Keratinocyte (primary cell): ENCODE measurements around the gene DSEL. TPM values are rescaled to one million over a fixed set of nuclear protein-coding genes. Genes with fewer than 3 reads are reported as not detected.
A peak's percentile ranks its signal among the peaks of the same experiment; 100 is the strongest.

ENCODE experiments used
- DNase-seq: peaks from one replicate; pipeline ENCODE4 v3.0.0-alpha.2; 2011; ENCODE audit warnings: low read depth, missing footprints, low spot score
- FAIRE-seq: peaks from 2 replicates; lab custom pipeline; 2011; peaks lifted over from hg19 to GRCh38; lab: Jason Lieb, UNC
- H2AFZ ChIP-seq: 2 replicates; pipeline ENCODE4 v1.6.0; 2012; ENCODE audit warnings: low read length, control low read depth, inconsistent platforms; ENCODE audit not compliant: control insufficient read depth
- H3K27ac ChIP-seq: 2 replicates; pipeline ENCODE4 v1.5.1; 2011; ENCODE audit warnings: low read length; ENCODE audit not compliant: control insufficient read depth, insufficient read depth
- H3K27me3 ChIP-seq: 3 replicates; pipeline ENCODE4 v1.6.0; 2011; ENCODE audit warnings: low read length; ENCODE audit not compliant: control insufficient read depth, insufficient read depth; ENCODE audit errors: extremely low read depth
- H3K36me3 ChIP-seq, 2 experiments: 2 replicates in 1 of 2; 3 replicates in 1 of 2; pipeline ENCODE4 v1.5.1; 2011; ENCODE audit warnings: low read length in 2 of 2, mild to moderate bottlenecking in 1 of 2; ENCODE audit not compliant: control insufficient read depth in 2 of 2, insufficient read depth in 2 of 2; ENCODE audit errors: extremely low read depth in 1 of 2
- H3K4me1 ChIP-seq: 3 replicates; pipeline ENCODE4 v1.5.1; 2011; ENCODE audit warnings: low read length; ENCODE audit not compliant: control insufficient read depth, insufficient read depth; ENCODE audit errors: extremely low read depth
- H3K4me2 ChIP-seq: 3 replicates; pipeline ENCODE4 v1.6.0; 2011; ENCODE audit warnings: low read depth, low read length; ENCODE audit not compliant: control insufficient read depth, insufficient read depth; ENCODE audit errors: extremely low read depth
- H3K4me3 ChIP-seq, 3 experiments: fragments of 200-600 bp in 1 of 3; sonication (generic) in 1 of 3; 2 replicates in 2 of 3; 3 replicates in 1 of 3; pipeline ENCODE4 v1.5.1; 2011 to 2016; ENCODE audit warnings: low read length in 3 of 3, mild to moderate bottlenecking in 3 of 3, control low read depth in 2 of 3, inconsistent platforms in 1 of 3, low read depth in 1 of 3, mixed read lengths in 1 of 3, mixed run types in 1 of 3, moderate library complexity in 1 of 3; ENCODE audit not compliant: control insufficient read depth in 2 of 3, insufficient read depth in 2 of 3; ENCODE audit errors: extremely low read depth in 1 of 3
- H3K79me2 ChIP-seq: 2 replicates; pipeline ENCODE4 v1.6.0; 2012; ENCODE audit warnings: low read length; ENCODE audit not compliant: control insufficient read depth, insufficient read depth
- H3K9ac ChIP-seq: 3 replicates; pipeline ENCODE4 v1.6.0; 2011; ENCODE audit warnings: low read length; ENCODE audit not compliant: control insufficient read depth, insufficient read depth; ENCODE audit errors: extremely low read depth
- H3K9me1 ChIP-seq: 3 replicates; pipeline ENCODE4 v1.6.0; 2011; ENCODE audit warnings: low read length; ENCODE audit not compliant: control insufficient read depth, insufficient read depth; ENCODE audit errors: extremely low read depth
- H3K9me3 ChIP-seq: 2 replicates; pipeline ENCODE4 v1.5.1; 2012; ENCODE audit warnings: low read depth, low read length; ENCODE audit not compliant: control insufficient read depth
- H4K20me1 ChIP-seq: 3 replicates; pipeline ENCODE4 v1.6.0; 2011; ENCODE audit warnings: low read length; ENCODE audit not compliant: control insufficient read depth, insufficient read depth; ENCODE audit errors: extremely low read depth
- CTCF ChIP-seq, 3 experiments: IDR thresholded peaks in 1 of 3; conservative IDR thresholded peaks in 1 of 3; optimal IDR thresholded peaks in 1 of 3; 2 replicates in 2 of 3; 3 replicates in 1 of 3; pipeline versions ENCODE3 to v1.5.1; 2011; ENCODE audit warnings: low read length in 3 of 3, mild to moderate bottlenecking in 3 of 3, moderate library complexity in 2 of 3, control low read depth in 1 of 3, inconsistent platforms in 1 of 3; ENCODE audit not compliant: insufficient read depth in 2 of 3; ENCODE audit errors: extremely low read depth in 1 of 3
- EZH2 ChIP-seq: IDR thresholded peaks from one replicate; pipeline ENCODE4 v1.6.1; 2012; ENCODE audit warnings: inconsistent platforms, mild to moderate bottlenecking, low read length, moderate library complexity
- dilution Hi-C: fragments of 300-500 bp; cut with MboI; formaldehyde crosslinking; loops from one replicate; pipeline ENCODE4 v1.7.0; 2020; ENCODE audit warnings: low sequenced_read_pairs; ENCODE audit not compliant: extremely low pct_ligation_motif_present
- polyA plus RNA-seq, 5 experiments: library from polyadenylated mRNA; depleted of rRNA in 3 of 5; stranded (reverse) in 3 of 5; stranded (forward) in 1 of 5; unstranded in 1 of 5; fragments of >200 nt; gene quantifications; 1 replicate in 1 of 5; 2 replicates in 3 of 5; 3 replicates in 1 of 5; pipeline versions ENCODE4 v1.2.1 to v1.2.3, GENCODE V29; 2011 to 2012; ENCODE audit warnings: missing spikeins in 2 of 5, low read depth in 1 of 5, low replicate concordance in 1 of 5

The DSEL gene
- polyA plus RNA-seq, 1 donor (not counting 4 experiments of a cell fraction or from before 2014, with no cell fraction given) = 3.4 TPM

DNA sequence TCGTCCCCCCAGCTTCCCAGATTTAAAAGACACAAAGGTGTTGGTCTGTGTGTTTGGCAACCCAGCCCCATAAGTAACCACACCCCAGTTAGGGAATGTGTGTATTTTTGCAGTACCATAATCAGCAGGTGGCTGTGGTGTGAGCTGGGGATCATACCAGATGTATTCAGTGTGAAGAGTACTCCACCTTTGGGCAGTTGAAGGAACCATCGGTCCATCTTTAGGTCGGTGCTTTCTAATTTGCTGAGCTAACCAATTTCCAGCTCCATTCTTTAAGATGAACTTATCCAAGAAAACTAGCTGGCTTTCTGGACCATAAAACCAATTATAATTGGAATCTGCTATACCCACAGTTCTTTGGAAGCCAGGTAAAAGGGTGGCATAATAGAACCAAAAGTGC, 3.2 kb downstream of the DSEL start:
- Histone ChIP-seq H3K27me3 (no peaks in the 10 kb centered on the region), H3K4me1 (peaks cover 6% of the 10 kb centered on the region), H2AFZ (no peak overlapping the region), H3K4me2 (no peak overlapping the region), H3K27ac (no peak overlapping the region), H3K9me1 (no peaks in the 10 kb centered on the region), H4K20me1 (no peaks in the 10 kb centered on the region), H3K9ac (no peak overlapping the region), H3K79me2 (no peaks in the 10 kb centered on the region), H3K36me3 (peaks cover 0 to 2% of the 10 kb centered on the region in 2 experiments), H3K9me3 (no peaks in the 10 kb centered on the region), H3K4me3 (no peak overlapping the region)
- FAIRE-seq (no peak), DNase-seq (no peak)
- dilution Hi-C loops = no loop called here
- TF ChIP-seq EZH2 (no peak), CTCF (optimal IDR thresholded peaks at IDR 0.05 in 1 of 3, IDR thresholded peaks at IDR 0.05 in 1 of 3, conservative IDR thresholded peaks at IDR 0.05 in 1 of 3; ENCODE audit: extremely low read depth in 1 of 3, insufficient read depth in 2 of 3, low read length in 3 of 3) (peak in 1 of 3 experiments; percentile 25)

GRCh38 chr18:67511840-67512239, 4.7 kb downstream of the DSEL start:
- no peaks in the 10 kb centered on the region for H3K27me3 ChIP-seq
- FAIRE-seq = no peak
- no peak for TF ChIP-seq EZH2
- no peak for TF ChIP-seq CTCF (optimal IDR thresholded peaks at IDR 0.05 in 1 of 3, IDR thresholded peaks at IDR 0.05 in 1 of 3, conservative IDR thresholded peaks at IDR 0.05 in 1 of 3; ENCODE audit: extremely low read depth in 1 of 3, insufficient read depth in 2 of 3, low read length in 3 of 3)

More at GRCh38 chr18:67511840-67512239, 4.7 kb downstream of the DSEL start:
- no peak overlapping the region for H3K4me3 ChIP-seq
- no peak overlapping the region for H3K9ac ChIP-seq
- DNase-seq = no peak
- dilution Hi-C loops = no loop called here
- H4K20me1 ChIP-seq = no peaks in the 10 kb centered on the region
- no peak overlapping the region for H3K4me2 ChIP-seq
- no peaks in the 10 kb centered on the region for H3K79me2 ChIP-seq
- no peaks in the 10 kb centered on the region for H3K9me3 ChIP-seq
- peaks cover 0 to 2% of the 10 kb centered on the region in 2 experiments for H3K36me3 ChIP-seq
- no peak overlapping the region for H2AFZ ChIP-seq
- H3K27ac ChIP-seq = no peak overlapping the region
- no peaks in the 10 kb centered on the region for H3K9me1 ChIP-seq
- H3K4me1 ChIP-seq = no peaks in the 10 kb centered on the region
